A549 (cell line): Measurements from ENCODE around the gene MS4A4E. TPM values are rescaled to one million over a fixed set of nuclear protein-coding genes. Genes with fewer than 3 reads are reported as not detected.
A peak's percentile ranks its signal among the peaks of the same experiment; 100 is the strongest.
"Not testable (repeated sequence)": the region's sequence is repeated elsewhere in the genome, so short reads cannot be mapped to it uniquely, and the experiment has no call there.

Experiments
- ATAC-seq, 2 experiments: fragments of 200-7000 bp in 1 of 2; fragments of >200 bp in 1 of 2; cut with Nextera tagmentation in 1 of 2; cut with Tn5 transposase in 1 of 2; 3 replicates each; pipeline versions ENCODE4 v1.8.0 to v1.9.1; 2018 to 2020; ENCODE audit warnings: mild to moderate bottlenecking in 1 of 2, moderate library complexity in 1 of 2
- CTCF ChIA-PET: fragments of 300-600 bp; sonication (Branson Sonifier 250); formaldehyde crosslinking; extraction: SDS; loops from one replicate; lab custom pipeline; 2021; ENCODE audit warnings: antibody characterized with exemption, inconsistent platforms; lab: Yijun Ruan, JAX
- POLR2A ChIA-PET: fragments of 350-600 bp; formaldehyde crosslinking; extraction: SDS; loops from one replicate; lab custom pipeline; 2021; ENCODE audit warnings: antibody characterized with exemption, inconsistent platforms; lab: Yijun Ruan, JAX
- DNase-seq, 2 experiments: peaks; one replicate each; pipeline versions ENCODE4 v3.0.0 to v3.0.0-alpha.2; 2011 to 2016; ENCODE audit warnings: low read depth in 1 of 2, low spot score in 1 of 2
- FAIRE-seq: peaks from 2 replicates; lab custom pipeline; 2011; peaks lifted over from hg19 to GRCh38; lab: Jason Lieb, UNC
- H3K27ac ChIP-seq, 2 experiments: fragments of >200 bp; sonication (Bioruptor Twin); formaldehyde crosslinking; 3 replicates each; pipeline ENCODE4 v1.5.1; 2016 to 2017
- H3K4me1 ChIP-seq: fragments of >200 bp; sonication (Bioruptor Twin); formaldehyde crosslinking; 3 replicates; pipeline ENCODE4 v1.6.1; 2016
- H3K4me2 ChIP-seq: fragments of >200 bp; sonication (Bioruptor Twin); formaldehyde crosslinking; 3 replicates; pipeline ENCODE4 v1.6.1; 2016
- H3K4me3 ChIP-seq: fragments of >200 bp; sonication (Bioruptor Twin); formaldehyde crosslinking; 3 replicates; pipeline ENCODE4 v1.5.1; 2016
- H3K9me3 ChIP-seq: fragments of >200 bp; sonication (Bioruptor Twin); formaldehyde crosslinking; 3 replicates; pipeline ENCODE4 v1.6.1; 2016
- CBX2 ChIP-seq: fragments of 200-600 bp; sonication (generic); IDR thresholded peaks from 2 replicates; pipeline ENCODE4 v1.6.1; 2016; ENCODE audit warnings: low read depth, mild to moderate bottlenecking, borderline replicate concordance
- FOSL2 ChIP-seq, 2 experiments: fragments of 450-650 bp in 1 of 2; fragments of >200 bp in 1 of 2; sonication (Bioruptor Twin) in 1 of 2; formaldehyde crosslinking; IDR thresholded peaks; 2 replicates each; pipeline versions ENCODE4 v1.5.0 to v1.6.1; 2016 to 2020; ENCODE audit warnings: mild to moderate bottlenecking in 1 of 2, moderate library complexity in 1 of 2
- FOXS1 ChIP-seq: fragments of 250-450 bp; sonication (Bioruptor Pico); IDR thresholded peaks from 2 replicates; pipeline ENCODE4 v1.5.0; 2020; ENCODE audit warnings: mild to moderate bottlenecking, moderate library complexity
- HEYL ChIP-seq: fragments of 250-450 bp; sonication (Bioruptor Pico); IDR thresholded peaks from 2 replicates; pipeline ENCODE4 v1.8.0; 2021; ENCODE audit warnings: mild to moderate bottlenecking, moderate library complexity
- HMGXB4 ChIP-seq: fragments of 250-450 bp; sonication (Bioruptor Pico); IDR thresholded peaks from 2 replicates; pipeline ENCODE4 v1.5.0; 2021; ENCODE audit warnings: mild to moderate bottlenecking, moderate library complexity, borderline replicate concordance
- HOXA7 ChIP-seq: fragments of 250-450 bp; sonication (Bioruptor Pico); IDR thresholded peaks from 2 replicates; pipeline ENCODE4 v1.5.0; 2020; ENCODE audit warnings: mild to moderate bottlenecking, moderate library complexity
- HOXB13 ChIP-seq: fragments of 250-450 bp; sonication (Bioruptor Pico); IDR thresholded peaks from 2 replicates; pipeline ENCODE4 v1.5.0; 2020; ENCODE audit warnings: low read depth, mild to moderate bottlenecking, moderate library complexity
- HOXB5 ChIP-seq: fragments of 250-450 bp; sonication (Bioruptor Pico); IDR thresholded peaks from 2 replicates; pipeline ENCODE4 v1.5.0; 2020; ENCODE audit warnings: mild to moderate bottlenecking, moderate library complexity
- JUN ChIP-seq, 2 experiments: fragments of >200 bp; sonication (Bioruptor Twin); formaldehyde crosslinking; IDR thresholded peaks; 2 replicates in 1 of 2; 3 replicates in 1 of 2; pipeline ENCODE4 v1.6.1; 2016 to 2017
- KDM5A ChIP-seq: fragments of 200-600 bp; sonication (generic); IDR thresholded peaks from 2 replicates; pipeline ENCODE4 v1.6.1; 2016; ENCODE audit warnings: antibody characterized with exemption, mild to moderate bottlenecking
- MAZ ChIP-seq: fragments of 150-350 bp; IDR thresholded peaks from 2 replicates; pipeline ENCODE4 v1.6.1; 2014; ENCODE audit warnings: antibody characterized with exemption, low read depth, low read length, borderline replicate concordance
- MYC ChIP-seq: IDR thresholded peaks from 2 replicates; pipeline ENCODE4 v1.6.1; 2012; ENCODE audit warnings: mild to moderate bottlenecking, inconsistent platforms, low read length, improper control_type of control experiment, borderline replicate concordance
- NFE2L2 ChIP-seq: fragments of 150-350 bp; conservative IDR thresholded peaks from 2 replicates; pipeline ENCODE4 v1.6.1; 2014; ENCODE audit warnings: low read length
- NPAS2 ChIP-seq: fragments of 250-450 bp; sonication (Bioruptor Pico); IDR thresholded peaks from 2 replicates; pipeline ENCODE4 v1.8.0; 2022; ENCODE audit warnings: mild to moderate bottlenecking, moderate library complexity, borderline replicate concordance
- POLR2AphosphoS2 ChIP-seq: conservative IDR thresholded peaks from 2 replicates; pipeline ENCODE4 v1.6.1; 2012; ENCODE audit warnings: low read length, improper control_type of control experiment, inconsistent platforms
- RARB ChIP-seq: fragments of 250-450 bp; sonication (Bioruptor Pico); IDR thresholded peaks from 2 replicates; pipeline ENCODE4 v1.8.0; 2021; ENCODE audit warnings: mild to moderate bottlenecking, moderate library complexity
- RFX5 ChIP-seq: fragments of 450-650 bp; IDR thresholded peaks from 2 replicates; pipeline ENCODE4 v1.7.1; 2014; ENCODE audit warnings: antibody characterized with exemption, mild to moderate bottlenecking, moderate library complexity
- TP53 ChIP-seq: fragments of 250-450 bp; sonication (Bioruptor Pico); IDR thresholded peaks from 2 replicates; pipeline ENCODE4 v1.5.0; 2021; ENCODE audit warnings: mild to moderate bottlenecking, moderate library complexity
- ZC3H11A ChIP-seq: fragments of 450-650 bp; IDR thresholded peaks from 2 replicates; pipeline ENCODE4 v1.6.1; 2014; ENCODE audit warnings: antibody characterized with exemption, mild to moderate bottlenecking
- ZFP36 ChIP-seq: fragments of 450-650 bp; IDR thresholded peaks from 2 replicates; pipeline ENCODE4 v1.6.1; 2014; ENCODE audit warnings: borderline replicate concordance; ENCODE audit not compliant: partially characterized antibody
- ZSCAN20 ChIP-seq: fragments of 250-450 bp; sonication (Bioruptor Pico); IDR thresholded peaks from 2 replicates; pipeline ENCODE4 v1.8.0; 2022; ENCODE audit warnings: mild to moderate bottlenecking, moderate library complexity
- WGBS: methylation state at CpG from one replicate; pipeline ENCODE4 v1.1.6; 2017; ENCODE audit errors: missing lambda C conversion rate; 5-methylcytosine and 5-hydroxymethylcytosine counted together
- polyA plus RNA-seq, 4 experiments: library from polyadenylated mRNA; depleted of rRNA in 3 of 4; stranded (reverse); fragments of >200 nt; fragmentation: RNase III in 1 of 4; extraction: RNeasy Plus Mini Kit Qiagen cat#74134 plus additional on column Dnase treatment in 1 of 4; gene quantifications; 2 replicates in 3 of 4; 3 replicates in 1 of 4; pipeline ENCODE4 v1.2.3, GENCODE V29; 2011 to 2017
- TF ChIP-seq, protein P1 (sequence below): IDR thresholded peaks from 2 replicates; pipeline ENCODE4 v1.6.1; 2012; ENCODE audit warnings: low read depth, borderline replicate concordance

Gene MS4A4E
- polyA plus RNA-seq, 2 of the 4 experiments (the other 2 are of a cell fraction), result not detected

DNA sequence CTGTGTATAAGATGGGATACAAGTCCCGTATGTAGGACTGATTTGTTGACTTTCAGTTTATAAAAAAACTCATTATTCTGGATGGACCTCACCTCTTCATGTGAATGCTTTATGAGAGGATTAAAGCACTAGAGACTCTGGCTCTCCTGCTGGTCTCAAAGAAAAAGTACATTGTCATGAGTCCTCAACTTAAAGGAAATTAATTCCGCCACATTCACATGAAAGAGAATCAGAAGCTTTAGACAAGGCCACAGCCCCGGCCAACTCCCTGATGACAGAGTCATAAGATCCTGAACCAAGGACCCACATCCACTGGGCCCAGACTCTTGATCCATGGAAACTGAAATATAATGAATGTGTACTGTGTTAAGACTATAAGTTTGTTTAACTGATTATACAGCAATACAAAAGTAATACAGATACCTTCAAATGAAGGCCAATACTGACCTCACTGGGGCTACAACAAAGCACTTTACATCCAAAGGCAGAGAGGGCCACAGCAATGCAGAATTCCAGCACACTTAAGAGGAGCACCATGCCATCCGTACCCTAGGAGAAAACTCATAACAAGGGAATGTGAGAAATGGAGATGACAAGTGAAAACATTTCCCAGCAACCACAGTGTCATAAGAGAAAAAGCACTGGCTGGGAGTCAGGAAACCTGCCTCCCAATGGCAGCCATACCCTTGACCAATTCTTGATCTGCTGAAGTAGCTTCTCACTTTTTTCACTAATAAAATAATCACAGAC, 34.6 kb downstream of the MS4A4E start:
- ChIA-PET CTCF (interaction anchor here (0.6 kb wide), 1 partner anchor 186 kb away, joined by 3 read pairs; no protein-coding TSS in a partner anchor), POLR2A (no interaction called here)
- WGBS, result 11% methylated on average over 4 of the region's 4 CpGs
- FAIRE-seq, result no peak
- no peaks in the 10 kb centered on the region for H3K9me3 ChIP-seq
- H3K4me3 ChIP-seq, result no peak overlapping the region
- ATAC-seq, result no peak
- TF ChIP-seq NFE2L2, result no peak
- no peak for TF ChIP-seq CBX2
- no peak for TF ChIP-seq MAZ
- no peak for TF ChIP-seq ZSCAN20 (CRISPR knock-in tag)
- no peak for TF ChIP-seq ZFP36
- TF ChIP-seq RARB (CRISPR knock-in tag), result no peak
- no peak for TF ChIP-seq FOXS1 (CRISPR knock-in tag)
- TF ChIP-seq ZC3H11A, result no peak
- no peak for TF ChIP-seq HOXA7 (CRISPR knock-in tag)
- TF ChIP-seq HEYL (CRISPR knock-in tag), result no peak
- no peak for TF ChIP-seq MYC
- TF ChIP-seq HOXB5 (CRISPR knock-in tag), result no peak
- no peak for TF ChIP-seq HMGXB4 (CRISPR knock-in tag)
- TF ChIP-seq HOXB13 (CRISPR knock-in tag), result no peak
- TF ChIP-seq RFX5, result no peak
- no peak for DNase-seq
- H3K4me1 ChIP-seq, result no peaks in the 10 kb centered on the region
- H3K4me2 ChIP-seq, result no peak overlapping the region
- no peak overlapping the region for H3K27ac ChIP-seq

- TF ChIP-seq TP53 (CRISPR knock-in tag) (no peak), JUN (IDR thresholded peaks at IDR 0.05) (no peak), HEYL (CRISPR knock-in tag) (no peak), FOSL2 (IDR thresholded peaks at IDR 0.05) (no peak), FOSL2 (CRISPR knock-in tag; IDR thresholded peaks at IDR 0.05) (0 out of 2 replicates have a peak, but pooled peaks have one; percentile 3), KDM5A (no peak), POLR2AphosphoS2 (no peak)
- ChIA-PET CTCF (no interaction called here), POLR2A (interaction anchor here (0.6 kb wide), 1 partner anchor 27 kb away, joined by 3 read pairs; no protein-coding TSS in a partner anchor)
- no peak for DNase-seq
- no peak for ATAC-seq
- no peak overlapping the region for H3K4me3 ChIP-seq
- FAIRE-seq, result no peak
- H3K9me3 ChIP-seq, result no peaks in the 10 kb centered on the region
- WGBS, result 7% methylated on average over 1 of the region's 1 CpG
- H3K27ac ChIP-seq, result no peak overlapping the region
- no peak overlapping the region for H3K4me2 ChIP-seq
- no peaks in the 10 kb centered on the region for H3K4me1 ChIP-seq
Measured at GRCh38 chr11:60206616-60207015, 36.3 kb downstream of the MS4A4E start.

DNA sequence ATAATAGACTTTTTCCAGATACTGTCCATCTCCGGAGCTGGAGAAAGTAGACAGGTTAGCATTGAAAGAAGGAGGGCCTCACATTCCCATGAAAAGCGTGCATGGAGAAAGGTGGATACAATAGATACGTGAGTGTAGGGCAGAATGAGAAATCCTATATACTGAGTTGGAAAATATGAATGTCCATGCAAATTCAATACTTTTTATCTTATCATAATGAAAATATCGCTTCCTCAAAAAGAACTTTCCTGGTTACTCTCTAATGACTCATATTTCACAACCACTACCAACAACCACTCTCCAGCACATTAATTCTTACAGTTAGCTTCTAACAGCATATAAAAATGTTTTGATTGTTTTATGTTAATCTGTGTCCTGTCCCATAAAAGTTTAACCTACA, 38.0 kb downstream of the MS4A4E start:
- POLR2A ChIA-PET, result no interaction called here
- Histone ChIP-seq H3K9me3 (no peaks in the 10 kb centered on the region), H3K27ac (no peak overlapping the region), H3K4me3 (no peak overlapping the region), H3K4me2 (no peak overlapping the region), H3K4me1 (no peaks in the 10 kb centered on the region)
- CTCF ChIA-PET, result no interaction called here
- TF ChIP-seq NPAS2 (CRISPR knock-in tag), result no peak
- no peak for TF ChIP-seq HOXB13 (CRISPR knock-in tag)
- TF ChIP-seq KDM5A, result no peak
- TF ChIP-seq, protein P1, sequence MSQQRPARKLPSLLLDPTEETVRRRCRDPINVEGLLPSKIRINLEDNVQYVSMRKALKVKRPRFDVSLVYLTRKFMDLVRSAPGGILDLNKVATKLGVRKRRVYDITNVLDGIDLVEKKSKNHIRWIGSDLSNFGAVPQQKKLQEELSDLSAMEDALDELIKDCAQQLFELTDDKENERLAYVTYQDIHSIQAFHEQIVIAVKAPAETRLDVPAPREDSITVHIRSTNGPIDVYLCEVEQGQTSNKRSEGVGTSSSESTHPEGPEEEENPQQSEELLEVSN, result no peak
- FAIRE-seq (no peak), ATAC-seq (no peak), DNase-seq (no peak)
- WGBS, result 11% methylated on average over 4 of the region's 4 CpGs

- H3K4me1 ChIP-seq, H3K27ac ChIP-seq, FAIRE-seq, H3K4me3 ChIP-seq, POLR2A ChIA-PET, H3K9me3 ChIP-seq, H3K4me2 ChIP-seq, CTCF ChIA-PET, DNase-seq, ATAC-seq: not testable (repeated sequence)
- 64% methylated on average over 8 of the region's 26 CpGs for WGBS
Measured at GRCh38 chr11:60201334-60201733, 41.6 kb downstream of the MS4A4E start.
